GM10266 (cell line): ENCODE results near the gene CFB.
"Not testable (repeated sequence)": the region's sequence is repeated elsewhere in the genome, so short reads cannot be mapped to it uniquely, and the experiment has no call there.

Experiments used
- DNase-seq: peaks from one replicate; pipeline ENCODE4 v3.0.0; 2012; ENCODE audit errors: extremely low spot score
- CTCF ChIP-seq: IDR thresholded peaks from 2 replicates; pipeline ENCODE4 v1.5.1; 2012; ENCODE audit warnings: mild to moderate bottlenecking, low read depth; ENCODE audit not compliant: control insufficient read depth, insufficient read depth; ENCODE audit errors: missing control alignments

CFB gene

GRCh38 chr6:31928672-31928939 is 17.3 kb upstream of the CFB start:
- TF ChIP-seq CTCF, result no peak
- no peak for DNase-seq

GRCh38 chr6:31930962-31931361 is 14.9 kb upstream of the CFB start:
- no peak for TF ChIP-seq CTCF
- DNase-seq, result no peak

GRCh38 chr6:31932137-31932536 is 13.8 kb upstream of the CFB start:
- not testable (repeated sequence) for DNase-seq

- no peak for TF ChIP-seq CTCF
- DNase-seq, result no peak
These were observed 12.4 kb upstream of the CFB start for GRCh38 chr6:31933537-31933936.

GRCh38 chr6:31935021-31935420 is 10.9 kb upstream of the CFB start:
- no peak for DNase-seq
- TF ChIP-seq CTCF, result no peak

GRCh38 chr6:31935823-31936222 is 10.1 kb upstream of the CFB start:
- TF ChIP-seq CTCF, result no peak
- no peak for DNase-seq

- no peak for DNase-seq
- TF ChIP-seq CTCF, result no peak
These were observed 5.6 kb upstream of the CFB start for GRCh38 chr6:31940256-31940664.

- DNase-seq, result no peak
- no peak for TF ChIP-seq CTCF
These were observed 2.2 kb upstream of the CFB start for GRCh38 chr6:31943742-31944141.
